Prostate gland (tissue), 2 donors: ENCODE results near the gene MAN2B1.

Experiments
- CTCF ChIP-seq, 4 experiments: fragments of 200-600 bp in 2 of 4; fragments of 450-650 bp in 2 of 4; sonication (generic) in 2 of 4; IDR thresholded peaks; 1 replicate in 3 of 4; 2 replicates in 1 of 4; pipeline ENCODE4 v1.5.1; 2016 to 2019; ENCODE audit warnings: antibody characterized with exemption in 4 of 4, mild to moderate bottlenecking in 2 of 4, moderate library complexity in 2 of 4
- POLR2A ChIP-seq: fragments of 450-650 bp; IDR thresholded peaks from one replicate; pipeline ENCODE4 v1.6.1; 2016; ENCODE audit warnings: antibody characterized with exemption, mild to moderate bottlenecking
- POLR2AphosphoS5 ChIP-seq: sonication (generic); formaldehyde crosslinking; IDR thresholded peaks from one replicate; pipeline ENCODE4 v1.6.1; 2017; ENCODE audit warnings: antibody characterized with exemption

DNA sequence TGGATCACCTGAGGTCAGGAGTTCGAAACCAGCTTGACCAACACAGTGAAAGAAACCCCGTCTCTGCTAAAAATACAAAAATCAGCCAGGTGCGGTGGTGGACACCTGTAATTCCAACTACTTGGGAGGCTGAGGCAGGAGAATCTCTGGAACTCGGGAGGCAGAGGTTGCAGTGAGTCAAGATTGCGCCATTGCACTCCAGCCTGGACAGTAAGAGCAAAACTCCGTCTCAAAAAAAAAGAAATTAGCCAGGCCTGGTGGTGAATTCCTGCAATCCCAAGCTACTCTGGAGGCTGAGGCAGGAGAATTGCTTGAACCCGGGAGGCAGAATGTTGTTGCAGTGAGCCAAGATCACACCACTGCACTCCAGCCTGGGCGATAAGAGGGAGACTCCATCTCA lies 42.1 kb upstream of the MAN2B1 start:
- no peak for TF ChIP-seq POLR2A
- TF ChIP-seq CTCF (IDR thresholded peaks at IDR 0.05): no peak
- TF ChIP-seq POLR2AphosphoS5: no peak
